Measurements from ENCODE around the gene GPR162. TPM values are rescaled to one million over a fixed set of nuclear protein-coding genes. Genes with fewer than 3 reads are reported as not detected.

The GPR162 gene
- total and polyA plus RNA-seq, 4 donors: 0.59 to 2.4 (median 1.7) TPM

DNA sequence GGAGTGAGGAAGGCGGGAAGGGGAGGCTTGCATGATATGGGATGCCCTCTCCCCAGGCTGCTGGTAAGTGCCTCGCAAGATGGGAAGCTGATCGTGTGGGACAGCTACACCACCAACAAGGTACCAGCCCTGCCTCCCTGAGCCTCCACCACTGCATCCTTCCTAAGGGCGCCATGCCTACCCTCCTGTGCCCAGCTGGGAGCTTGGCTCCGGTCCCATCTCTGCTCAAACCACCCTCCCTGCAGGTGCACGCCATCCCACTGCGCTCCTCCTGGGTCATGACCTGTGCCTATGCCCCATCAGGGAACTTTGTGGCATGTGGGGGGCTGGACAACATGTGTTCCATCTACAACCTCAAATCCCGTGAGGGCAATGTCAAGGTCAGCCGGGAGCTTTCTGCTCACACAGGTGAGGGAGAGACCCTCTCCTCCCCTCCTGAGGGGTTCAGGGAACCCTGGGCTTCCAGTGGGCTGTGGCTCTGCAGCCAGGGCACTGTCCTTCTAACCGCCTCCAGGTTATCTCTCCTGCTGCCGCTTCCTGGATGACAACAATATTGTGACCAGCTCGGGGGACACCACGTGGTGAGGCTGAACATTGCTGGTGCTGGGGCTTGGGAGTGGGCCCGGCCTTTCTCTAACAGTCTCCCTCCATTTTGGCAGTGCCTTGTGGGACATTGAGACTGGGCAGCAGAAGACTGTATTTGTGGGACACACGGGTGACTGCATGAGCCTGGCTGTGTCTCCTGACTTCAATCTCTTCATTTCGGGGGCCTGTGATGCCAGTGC lies 21.7 kb downstream of the GPR162 start:
- no peak overlapping the region for H3K9ac ChIP-seq (ENCODE audit: low read depth in 1 of 2, low read length in 2 of 2)
- no peak for DNase-seq (ENCODE audit: low spot score)
- H3K27me3 ChIP-seq (ENCODE audit: control insufficient read depth in 4 of 4, insufficient read depth in 4 of 4, low read length in 3 of 4): no peaks in the 10 kb centered on the region
- H3K4me3 ChIP-seq (ENCODE audit: low read depth in 1 of 3, low read length in 3 of 3): no peak overlapping the region
- WGBS: 61% methylated on average over 16 of the region's 16 CpGs
- TF ChIP-seq, protein P1, sequence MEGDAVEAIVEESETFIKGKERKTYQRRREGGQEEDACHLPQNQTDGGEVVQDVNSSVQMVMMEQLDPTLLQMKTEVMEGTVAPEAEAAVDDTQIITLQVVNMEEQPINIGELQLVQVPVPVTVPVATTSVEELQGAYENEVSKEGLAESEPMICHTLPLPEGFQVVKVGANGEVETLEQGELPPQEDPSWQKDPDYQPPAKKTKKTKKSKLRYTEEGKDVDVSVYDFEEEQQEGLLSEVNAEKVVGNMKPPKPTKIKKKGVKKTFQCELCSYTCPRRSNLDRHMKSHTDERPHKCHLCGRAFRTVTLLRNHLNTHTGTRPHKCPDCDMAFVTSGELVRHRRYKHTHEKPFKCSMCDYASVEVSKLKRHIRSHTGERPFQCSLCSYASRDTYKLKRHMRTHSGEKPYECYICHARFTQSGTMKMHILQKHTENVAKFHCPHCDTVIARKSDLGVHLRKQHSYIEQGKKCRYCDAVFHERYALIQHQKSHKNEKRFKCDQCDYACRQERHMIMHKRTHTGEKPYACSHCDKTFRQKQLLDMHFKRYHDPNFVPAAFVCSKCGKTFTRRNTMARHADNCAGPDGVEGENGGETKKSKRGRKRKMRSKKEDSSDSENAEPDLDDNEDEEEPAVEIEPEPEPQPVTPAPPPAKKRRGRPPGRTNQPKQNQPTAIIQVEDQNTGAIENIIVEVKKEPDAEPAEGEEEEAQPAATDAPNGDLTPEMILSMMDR (IDR thresholded peaks at IDR 0.05; ENCODE audit: low read depth, low read length, missing input control): peak; percentile 4
- TF ChIP-seq, protein P2, sequence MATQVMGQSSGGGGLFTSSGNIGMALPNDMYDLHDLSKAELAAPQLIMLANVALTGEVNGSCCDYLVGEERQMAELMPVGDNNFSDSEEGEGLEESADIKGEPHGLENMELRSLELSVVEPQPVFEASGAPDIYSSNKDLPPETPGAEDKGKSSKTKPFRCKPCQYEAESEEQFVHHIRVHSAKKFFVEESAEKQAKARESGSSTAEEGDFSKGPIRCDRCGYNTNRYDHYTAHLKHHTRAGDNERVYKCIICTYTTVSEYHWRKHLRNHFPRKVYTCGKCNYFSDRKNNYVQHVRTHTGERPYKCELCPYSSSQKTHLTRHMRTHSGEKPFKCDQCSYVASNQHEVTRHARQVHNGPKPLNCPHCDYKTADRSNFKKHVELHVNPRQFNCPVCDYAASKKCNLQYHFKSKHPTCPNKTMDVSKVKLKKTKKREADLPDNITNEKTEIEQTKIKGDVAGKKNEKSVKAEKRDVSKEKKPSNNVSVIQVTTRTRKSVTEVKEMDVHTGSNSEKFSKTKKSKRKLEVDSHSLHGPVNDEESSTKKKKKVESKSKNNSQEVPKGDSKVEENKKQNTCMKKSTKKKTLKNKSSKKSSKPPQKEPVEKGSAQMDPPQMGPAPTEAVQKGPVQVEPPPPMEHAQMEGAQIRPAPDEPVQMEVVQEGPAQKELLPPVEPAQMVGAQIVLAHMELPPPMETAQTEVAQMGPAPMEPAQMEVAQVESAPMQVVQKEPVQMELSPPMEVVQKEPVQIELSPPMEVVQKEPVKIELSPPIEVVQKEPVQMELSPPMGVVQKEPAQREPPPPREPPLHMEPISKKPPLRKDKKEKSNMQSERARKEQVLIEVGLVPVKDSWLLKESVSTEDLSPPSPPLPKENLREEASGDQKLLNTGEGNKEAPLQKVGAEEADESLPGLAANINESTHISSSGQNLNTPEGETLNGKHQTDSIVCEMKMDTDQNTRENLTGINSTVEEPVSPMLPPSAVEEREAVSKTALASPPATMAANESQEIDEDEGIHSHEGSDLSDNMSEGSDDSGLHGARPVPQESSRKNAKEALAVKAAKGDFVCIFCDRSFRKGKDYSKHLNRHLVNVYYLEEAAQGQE (IDR thresholded peaks at IDR 0.05): no peak
- TF ChIP-seq RAD21 (IDR thresholded peaks at IDR 0.05): peak in 1 of 2 donors; percentile 42
- no peaks in the 10 kb centered on the region for H3K4me1 ChIP-seq (ENCODE audit: control insufficient read depth in 4 of 4, insufficient read depth in 4 of 4, low read length in 3 of 4)
- no peaks in the 10 kb centered on the region for H3K36me3 ChIP-seq (ENCODE audit: control insufficient read depth in 4 of 4, insufficient read depth in 3 of 4, low read depth in 1 of 4, low read length in 3 of 4)
- H3K9me3 ChIP-seq (ENCODE audit: control insufficient read depth in 4 of 4, low read length in 3 of 4): no peaks in the 10 kb centered on the region
- no peak overlapping the region for H3K27ac ChIP-seq (ENCODE audit: low read depth in 1 of 2, low read length in 2 of 2)

DNA sequence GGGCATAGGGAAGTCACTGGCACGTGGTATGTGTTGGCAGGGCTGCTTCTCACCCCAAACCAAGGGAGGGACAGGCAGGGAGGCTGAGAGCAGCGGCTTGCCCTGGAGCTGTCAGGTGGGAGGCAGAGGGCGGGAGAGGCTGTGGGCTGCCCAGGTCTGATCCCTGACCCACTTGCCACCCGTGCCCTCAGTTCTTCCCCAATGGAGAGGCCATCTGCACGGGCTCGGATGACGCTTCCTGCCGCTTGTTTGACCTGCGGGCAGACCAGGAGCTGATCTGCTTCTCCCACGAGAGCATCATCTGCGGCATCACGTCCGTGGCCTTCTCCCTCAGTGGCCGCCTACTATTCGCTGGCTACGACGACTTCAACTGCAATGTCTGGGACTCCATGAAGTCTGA lies 23.8 kb downstream of the GPR162 start:
- no peak overlapping the region for H3K4me3 ChIP-seq (ENCODE audit: low read depth in 1 of 3, low read length in 3 of 3)
- no peak for DNase-seq (ENCODE audit: low spot score)
- WGBS: 96% methylated on average over 17 of the region's 17 CpGs
- no peaks in the 10 kb centered on the region for H3K9me3 ChIP-seq (ENCODE audit: control insufficient read depth in 4 of 4, low read length in 3 of 4)
- H3K4me1 ChIP-seq (ENCODE audit: control insufficient read depth in 4 of 4, insufficient read depth in 4 of 4, low read length in 3 of 4): no peaks in the 10 kb centered on the region
- no peak overlapping the region for H3K27ac ChIP-seq (ENCODE audit: low read depth in 1 of 2, low read length in 2 of 2)
- H3K9ac ChIP-seq (ENCODE audit: low read depth in 1 of 2, low read length in 2 of 2): no peak overlapping the region
- no peaks in the 10 kb centered on the region for H3K27me3 ChIP-seq (ENCODE audit: control insufficient read depth in 4 of 4, insufficient read depth in 4 of 4, low read length in 3 of 4)
- no peaks in the 10 kb centered on the region for H3K36me3 ChIP-seq (ENCODE audit: control insufficient read depth in 4 of 4, insufficient read depth in 3 of 4, low read depth in 1 of 4, low read length in 3 of 4)
- TF ChIP-seq, protein P3, sequence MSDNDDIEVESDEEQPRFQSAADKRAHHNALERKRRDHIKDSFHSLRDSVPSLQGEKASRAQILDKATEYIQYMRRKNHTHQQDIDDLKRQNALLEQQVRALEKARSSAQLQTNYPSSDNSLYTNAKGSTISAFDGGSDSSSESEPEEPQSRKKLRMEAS (IDR thresholded peaks at IDR 0.05): no peak
- TF ChIP-seq, protein P2 (IDR thresholded peaks at IDR 0.05): no peak
- TF ChIP-seq TAF1 (conservative IDR thresholded peaks at IDR 0.05) (no peak), EGR1 (IDR thresholded peaks at IDR 0.05; ENCODE audit: low read depth in 2 of 2) (no peak), HNF4A (conservative IDR thresholded peaks at IDR 0.05) (no peak), FOXA1 (IDR thresholded peaks at IDR 0.05) (no peak)
- TF ChIP-seq, protein P1 (IDR thresholded peaks at IDR 0.05; ENCODE audit: low read depth, low read length, missing input control): no peak
